Activated T-cell treated with anti-CD3 and anti-CD28 coated beads for 24 hours (primary cell): Measurements from ENCODE around the gene PDGFC.

Experiments
- DNase-seq: peaks from one replicate; pipeline ENCODE4 v3.0.0-alpha.2; 2020; ENCODE audit warnings: low read depth

The PDGFC gene

DNA sequence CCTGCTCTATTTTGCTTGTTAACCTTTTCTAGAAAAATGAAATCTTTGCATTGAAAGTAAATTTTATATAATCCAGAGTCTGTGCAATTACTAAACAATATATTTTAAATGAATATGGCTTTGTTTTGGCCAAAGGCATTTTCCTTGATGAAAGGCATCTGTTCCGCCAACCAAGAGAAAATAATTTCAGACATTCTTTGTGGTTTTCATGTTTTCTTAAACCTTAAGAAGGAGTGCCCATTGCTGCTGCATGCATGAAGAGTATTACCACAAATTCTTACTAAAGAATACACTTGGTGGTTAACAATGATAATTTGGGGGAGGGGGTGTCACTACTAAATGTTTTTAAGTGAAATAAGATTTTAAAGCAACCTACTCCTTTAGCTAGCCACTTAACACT, 2.7 kb upstream of the PDGFC start:
- no peak for DNase-seq

DNA sequence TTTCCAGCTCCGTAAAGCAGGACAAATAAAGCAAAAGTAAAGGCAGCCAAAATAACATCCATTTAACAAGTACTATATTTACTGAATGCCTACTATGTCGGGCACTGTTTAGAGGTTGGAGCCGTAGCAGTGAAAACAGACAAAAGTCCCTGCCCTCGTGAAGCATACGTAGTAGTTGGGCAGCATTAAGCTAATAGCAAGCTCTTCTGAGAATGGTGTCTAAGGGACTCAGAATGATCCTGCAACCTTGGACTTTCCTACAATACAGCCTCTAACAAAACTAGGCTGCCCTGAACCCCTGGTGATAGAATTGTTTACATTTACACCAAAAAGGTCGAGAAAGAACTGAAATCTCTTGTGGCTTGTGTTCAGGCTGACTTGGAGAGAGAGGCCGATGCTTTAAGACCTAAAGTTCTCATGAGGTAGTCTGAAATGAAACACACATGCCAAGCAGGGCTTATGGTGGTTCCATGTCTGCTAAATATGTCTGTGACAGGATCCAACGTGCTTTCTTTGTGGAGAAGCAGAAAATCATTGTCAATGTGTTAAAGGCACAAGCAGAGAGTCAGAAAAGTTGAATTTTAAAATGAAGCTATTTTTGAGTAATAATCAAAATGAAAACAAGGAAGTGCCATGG, 898 bp upstream of the PDGFC start:
- DNase-seq = no peak

DNA sequence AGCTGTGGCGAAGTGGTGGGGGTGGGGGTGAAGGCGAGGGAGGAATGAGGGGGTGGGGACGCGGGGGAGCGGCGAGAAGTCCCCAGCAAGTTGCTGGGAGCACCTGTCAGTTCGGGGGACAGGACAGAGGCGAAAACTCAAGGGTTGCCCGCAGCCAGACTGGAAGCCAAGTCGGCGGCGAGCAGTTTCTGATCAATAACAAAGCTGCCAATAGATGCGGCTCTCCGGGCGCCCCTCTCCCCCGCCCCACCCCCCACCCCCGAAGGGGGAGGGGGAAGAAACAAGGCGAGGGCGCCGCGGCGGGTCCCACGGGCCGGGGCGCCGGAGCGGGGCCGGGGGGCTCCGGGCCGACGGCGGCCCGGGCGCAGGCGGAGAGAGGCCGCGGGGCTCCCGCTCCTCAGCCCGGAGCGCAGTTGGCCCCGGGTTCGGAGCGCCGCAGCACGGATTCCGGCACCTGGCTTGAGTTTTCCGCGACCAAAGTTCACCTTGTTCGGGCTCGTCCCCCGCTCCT, 379 bp downstream of the PDGFC start:
- DNase-seq = no peak

DNA sequence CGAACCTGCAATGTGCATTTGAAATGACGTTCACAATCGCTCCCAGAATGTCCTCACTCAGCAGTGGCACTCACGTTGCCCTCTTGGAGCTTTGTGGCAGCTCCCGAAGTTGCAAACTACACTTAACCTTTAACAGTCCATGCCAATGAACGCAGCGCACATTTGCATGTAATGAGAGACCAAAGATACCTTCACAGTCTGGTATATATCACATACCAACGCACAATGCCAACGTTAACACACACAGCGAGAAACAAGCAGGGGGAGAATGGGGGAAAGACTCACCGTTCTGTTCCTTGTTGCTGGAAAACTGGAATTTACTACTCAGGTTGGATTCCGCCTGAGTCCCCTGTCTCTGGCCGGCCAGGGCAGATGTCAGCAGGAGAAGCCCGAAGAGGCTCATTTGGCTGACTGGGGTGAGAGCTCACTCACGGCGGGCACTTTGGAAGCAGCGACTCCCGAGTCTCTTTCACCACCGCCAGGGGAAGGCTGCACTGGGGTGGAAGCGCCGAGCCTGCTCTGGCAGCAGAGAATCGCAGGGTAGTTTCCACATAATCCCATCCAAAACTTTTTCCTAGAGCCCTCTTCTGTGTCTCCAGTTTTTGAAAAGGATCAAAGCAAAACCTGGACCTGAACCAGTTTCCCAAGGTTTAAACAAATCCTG, 966 bp downstream of the PDGFC start:
- DNase-seq = no peak

GRCh38 chr4:156969911-156970310, 1.7 kb downstream of the PDGFC start:
- DNase-seq = no peak

GRCh38 chr4:156969101-156969500, 2.5 kb downstream of the PDGFC start:
- DNase-seq = no peak

DNA sequence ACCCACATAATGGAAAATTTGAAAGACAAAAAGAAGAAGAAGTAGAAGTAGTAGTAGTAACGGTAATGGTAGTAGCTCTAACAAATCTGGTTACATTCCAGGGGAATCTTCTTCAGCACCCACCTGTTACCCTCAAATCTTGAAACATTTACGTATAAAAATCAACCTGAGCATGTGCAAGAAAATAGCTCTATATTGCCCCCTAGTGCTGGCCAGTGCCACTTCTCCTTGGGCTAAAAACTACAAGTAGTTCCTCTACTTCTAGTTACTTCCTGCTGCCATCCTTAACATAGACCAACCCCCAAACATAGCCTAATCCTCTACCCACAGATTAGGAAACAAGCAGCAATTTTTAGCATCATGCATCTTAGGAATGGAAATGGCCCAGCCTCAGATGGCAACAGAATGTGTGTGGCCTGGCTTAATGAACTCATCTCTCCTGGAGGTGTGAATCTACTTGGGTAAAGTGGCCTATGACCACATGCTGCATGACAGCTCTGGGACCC, 3.1 kb downstream of the PDGFC start:
- DNase-seq = no peak

- no peak for DNase-seq
Measured at GRCh38 chr4:156966836-156967235, 4.8 kb downstream of the PDGFC start.

GRCh38 chr4:156963419-156963818, 8.2 kb downstream of the PDGFC start:
- DNase-seq = no peak

GRCh38 chr4:156962528-156962974, 9.0 kb downstream of the PDGFC start:
- no peak for DNase-seq

GRCh38 chr4:156962058-156962358, 9.6 kb downstream of the PDGFC start:
- no peak for DNase-seq

GRCh38 chr4:156961196-156962057, 10.2 kb downstream of the PDGFC start:
- no peak for DNase-seq

- no peak for DNase-seq
Measured at GRCh38 chr4:156959298-156959702, 12.3 kb downstream of the PDGFC start.

DNA sequence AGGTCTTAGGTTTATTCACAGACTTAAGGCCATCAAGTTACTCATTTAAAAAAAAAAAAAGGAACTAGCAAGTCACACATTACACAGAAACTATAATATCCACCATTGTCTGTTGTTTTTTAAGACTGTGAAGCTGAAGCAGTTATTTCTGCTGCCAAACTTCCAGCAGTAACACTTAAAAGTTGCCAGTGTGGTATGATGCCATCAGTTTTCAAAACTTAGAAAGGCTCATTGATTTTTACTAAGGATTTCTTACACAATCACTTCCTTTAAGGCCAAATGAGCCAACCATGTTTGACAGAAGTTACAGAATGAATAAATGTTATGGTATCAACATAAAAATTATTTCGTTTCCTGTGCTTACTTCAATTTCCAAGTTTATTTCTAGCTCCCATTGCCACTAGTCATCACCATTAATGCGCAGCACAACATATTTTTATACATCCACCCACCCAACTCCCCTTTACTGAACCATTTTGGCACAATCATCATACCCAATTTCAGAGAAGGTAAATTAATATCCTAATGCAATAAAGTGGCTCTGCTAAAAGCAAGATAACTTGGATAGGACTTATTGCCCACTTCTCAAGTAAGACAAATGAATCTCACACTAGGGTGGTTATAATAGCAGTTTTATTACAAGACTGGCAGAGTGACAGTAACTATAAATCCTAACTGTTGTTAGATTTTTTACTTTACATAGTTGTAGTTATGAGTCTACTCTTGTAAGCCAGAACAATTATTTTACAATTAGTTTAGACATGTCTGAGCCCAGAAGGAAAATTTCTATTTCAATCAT, 13.1 kb downstream of the PDGFC start:
- DNase-seq = no peak

GRCh38 chr4:156957556-156957955, 14.0 kb downstream of the PDGFC start:
- DNase-seq = no peak

DNA sequence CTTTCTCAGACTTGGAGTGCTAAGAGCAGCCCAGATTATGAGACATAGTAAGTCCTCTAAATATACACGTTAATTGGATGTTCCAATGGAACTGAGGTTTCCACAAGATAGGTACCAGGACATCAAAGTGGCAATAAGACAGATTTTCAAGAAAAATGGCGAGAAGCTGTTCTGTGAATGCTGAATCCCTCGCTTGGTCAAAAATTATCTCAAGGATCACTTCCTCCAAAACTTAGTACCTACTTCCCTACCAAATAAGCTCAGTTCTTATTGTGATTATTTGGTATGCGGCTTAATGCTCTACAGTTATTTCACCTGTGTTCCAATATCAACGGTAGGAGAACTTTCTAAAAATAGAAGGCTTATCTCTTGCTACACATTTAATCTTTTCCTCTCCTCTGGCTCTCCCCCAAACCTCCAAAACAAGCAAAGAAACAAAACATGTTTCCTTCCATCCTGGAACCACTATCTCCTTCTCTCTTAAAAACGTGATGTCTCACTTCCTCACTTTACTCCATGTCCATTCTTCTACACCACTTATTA, 14.7 kb downstream of the PDGFC start:
- no peak for DNase-seq

DNA sequence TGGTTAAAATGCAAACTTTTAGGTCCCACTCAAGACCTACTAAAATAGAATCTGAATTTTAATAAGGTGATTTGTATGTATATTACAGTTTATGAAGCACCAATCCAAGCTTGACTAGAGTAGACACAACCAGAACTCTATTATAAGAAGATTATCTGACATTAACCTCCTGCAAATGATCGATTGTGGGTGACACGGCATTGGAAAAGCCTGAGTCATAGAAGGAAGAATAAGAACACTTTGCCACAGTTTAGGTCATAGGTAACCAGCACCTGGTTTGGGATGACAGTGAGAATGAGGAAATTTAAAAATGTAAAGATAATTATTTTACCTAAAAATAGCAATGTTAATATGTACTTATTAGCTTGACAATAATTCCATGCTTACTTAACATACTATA, 15.2 kb downstream of the PDGFC start:
- DNase-seq = no peak

DNA sequence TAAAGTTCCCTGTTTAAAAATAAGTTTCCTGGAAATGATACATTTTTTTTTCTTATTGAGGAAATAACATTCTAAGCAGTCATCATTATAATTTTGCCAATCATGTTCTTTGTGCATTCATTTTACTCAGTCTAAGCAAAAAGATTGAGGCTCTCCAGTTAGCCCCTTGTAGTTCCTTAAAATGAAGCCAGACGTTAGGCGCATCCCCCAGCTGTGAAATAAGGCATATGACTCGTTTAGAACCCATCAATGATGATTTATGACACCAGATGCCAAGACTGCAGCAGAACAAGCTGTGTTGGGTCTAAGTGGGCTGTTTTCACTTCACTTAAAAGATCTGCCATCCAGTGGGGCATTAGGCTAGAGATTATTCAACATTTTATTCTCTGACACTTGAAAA, 17.0 kb downstream of the PDGFC start:
- no peak for DNase-seq

DNA sequence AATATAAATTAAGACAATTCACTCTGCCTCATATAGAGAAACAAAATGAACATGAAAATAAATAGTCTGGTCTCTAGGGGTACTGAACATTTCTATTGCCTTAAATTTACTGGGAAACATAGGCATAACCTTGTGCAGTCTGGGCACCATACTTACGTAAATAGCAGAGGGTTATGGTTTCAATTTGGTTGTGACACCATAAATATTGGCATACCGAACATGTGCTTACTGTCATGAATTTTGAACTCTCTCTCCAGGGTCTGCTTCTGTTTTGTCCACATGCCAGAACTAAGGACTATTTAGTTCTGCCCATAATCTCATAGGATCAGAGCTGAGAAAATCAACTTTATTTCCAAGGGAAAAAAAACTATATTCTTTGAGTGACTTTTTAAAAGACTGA, 17.6 kb downstream of the PDGFC start:
- no peak for DNase-seq

- DNase-seq = no peak
Measured at GRCh38 chr4:156953001-156953400, 18.6 kb downstream of the PDGFC start.

DNA sequence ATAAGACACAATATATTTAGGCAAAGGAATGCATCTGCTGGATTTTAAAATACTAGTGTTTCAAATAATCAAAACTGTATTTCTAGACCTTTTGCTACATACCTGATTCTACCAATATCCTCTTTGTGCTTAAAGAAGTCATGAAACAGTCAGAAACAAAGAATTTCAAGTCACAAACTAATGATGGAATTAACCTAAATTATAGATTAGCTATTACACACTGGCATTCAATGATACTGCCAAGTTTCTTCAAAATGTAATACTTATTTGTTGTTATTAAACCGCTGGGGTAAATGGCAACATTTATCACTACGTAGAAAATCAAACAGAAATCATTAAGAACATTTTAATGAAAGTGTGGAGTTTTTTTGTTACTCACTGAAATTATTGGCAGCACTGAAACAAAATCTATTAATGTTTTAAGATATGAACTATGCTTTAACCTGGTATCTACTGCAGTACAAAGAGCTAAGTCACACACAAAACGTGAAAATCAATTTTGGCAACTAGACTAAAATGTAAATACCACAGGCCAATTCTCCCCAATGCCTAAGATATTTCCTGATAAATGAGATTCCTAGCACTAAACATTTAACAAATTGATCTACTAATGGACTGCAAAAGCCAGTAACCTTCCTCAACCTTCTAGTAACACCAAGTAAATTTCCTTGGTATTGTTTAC, 19.4 kb downstream of the PDGFC start:
- no peak for DNase-seq
